Measurements from ENCODE around the gene ADD1.

The ADD1 gene

DNA sequence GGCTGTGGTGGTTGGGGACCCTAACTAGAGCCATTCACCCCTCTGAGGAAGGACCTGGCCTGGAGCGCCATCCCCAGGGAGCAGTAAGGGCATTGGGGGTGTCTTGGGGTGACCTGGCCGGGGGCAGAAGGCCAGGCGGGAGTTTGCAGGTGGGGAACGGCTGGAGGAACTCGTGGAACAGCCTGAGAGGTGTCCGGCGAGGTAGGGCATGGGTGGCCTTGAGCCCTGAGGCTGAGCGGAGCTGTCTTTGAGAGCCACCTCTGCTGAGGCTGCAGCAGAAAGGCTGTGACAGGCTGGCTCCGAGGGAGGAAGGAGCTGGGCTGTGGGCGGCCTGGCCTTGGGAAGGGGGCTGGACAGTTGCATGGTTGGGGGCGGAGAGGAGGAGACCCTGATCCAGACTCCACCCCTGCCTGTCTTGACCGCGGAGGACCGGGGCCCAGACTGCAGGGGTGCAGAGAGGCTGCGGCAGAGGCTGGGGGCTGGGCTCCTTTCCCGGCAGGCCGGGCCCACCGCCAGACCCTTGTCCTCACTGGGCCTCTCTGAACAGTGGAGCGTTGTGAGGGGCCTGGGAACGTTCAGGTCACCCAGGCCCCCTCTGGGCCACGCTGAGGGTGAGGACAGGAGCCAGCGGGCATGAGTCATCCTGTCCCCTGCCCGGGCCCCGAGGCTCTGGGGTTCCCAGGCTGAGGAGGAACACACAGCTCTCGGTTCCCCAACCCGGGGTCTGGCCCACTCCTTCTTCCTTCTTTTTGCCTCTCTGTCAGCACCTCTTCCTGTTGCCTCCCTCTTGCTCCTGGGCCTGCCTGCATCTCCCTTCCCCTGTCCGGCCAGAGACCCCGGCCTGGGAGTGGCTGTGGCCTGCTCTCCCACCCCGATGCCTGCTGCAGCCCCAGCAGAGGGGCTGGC, 42.7 kb upstream of the ADD1 start:
- Histone ChIP-seq H3K79me2 (ENCODE audit: control insufficient read depth, insufficient read depth, low read length) (no peaks in the 10 kb centered on the region), H3K4ac (ENCODE audit: low read depth, low read length) (no peak overlapping the region), H2BK120ac (ENCODE audit: low read depth, low read length) (no peak overlapping the region), H3K4me1 (ENCODE audit: control insufficient read depth, low read depth, low read length) (peaks cover 2% of the 10 kb centered on the region), H2BK5ac (ENCODE audit: low read length) (peak overlapping the region; percentile 73), H2BK15ac (replicated peaks; ENCODE audit: low read depth) (no peak overlapping the region), H4K8ac (ENCODE audit: low read depth, low read length) (no peak overlapping the region), H3K9ac (ENCODE audit: low read length) (peak overlapping the region; percentile 63), H3K23ac (ENCODE audit: low read length) (no peak overlapping the region), H3K36me3 (ENCODE audit: control insufficient read depth, insufficient read depth, low read length) (no peaks in the 10 kb centered on the region), H4K5ac (ENCODE audit: low read length) (no peak overlapping the region), H2AK5ac (ENCODE audit: low read length) (no peak overlapping the region), H3K4me3 (ENCODE audit: low read length) (no peak overlapping the region), H3K27me3 (ENCODE audit: insufficient read depth, low read length, poor library complexity) (no peaks in the 10 kb centered on the region), H3K79me1 (ENCODE audit: low read length) (no peaks in the 10 kb centered on the region), H3K56ac (ENCODE audit: low read length) (peak overlapping the region; percentile 81), H3K27ac (ENCODE audit: low read depth, low read length) (peak overlapping the region; percentile 28), H3K4me2 (ENCODE audit: low read length) (no peak overlapping the region), H3K18ac (ENCODE audit: low read length) (peak overlapping the region; percentile 8)
- no CpG with 5 or more reads among the region's 29 CpGs for WGBS (ENCODE audit: extremely low coverage, insufficient coverage, low lambda C conversion rate)
- peak; percentile 79 for DNase-seq

DNA sequence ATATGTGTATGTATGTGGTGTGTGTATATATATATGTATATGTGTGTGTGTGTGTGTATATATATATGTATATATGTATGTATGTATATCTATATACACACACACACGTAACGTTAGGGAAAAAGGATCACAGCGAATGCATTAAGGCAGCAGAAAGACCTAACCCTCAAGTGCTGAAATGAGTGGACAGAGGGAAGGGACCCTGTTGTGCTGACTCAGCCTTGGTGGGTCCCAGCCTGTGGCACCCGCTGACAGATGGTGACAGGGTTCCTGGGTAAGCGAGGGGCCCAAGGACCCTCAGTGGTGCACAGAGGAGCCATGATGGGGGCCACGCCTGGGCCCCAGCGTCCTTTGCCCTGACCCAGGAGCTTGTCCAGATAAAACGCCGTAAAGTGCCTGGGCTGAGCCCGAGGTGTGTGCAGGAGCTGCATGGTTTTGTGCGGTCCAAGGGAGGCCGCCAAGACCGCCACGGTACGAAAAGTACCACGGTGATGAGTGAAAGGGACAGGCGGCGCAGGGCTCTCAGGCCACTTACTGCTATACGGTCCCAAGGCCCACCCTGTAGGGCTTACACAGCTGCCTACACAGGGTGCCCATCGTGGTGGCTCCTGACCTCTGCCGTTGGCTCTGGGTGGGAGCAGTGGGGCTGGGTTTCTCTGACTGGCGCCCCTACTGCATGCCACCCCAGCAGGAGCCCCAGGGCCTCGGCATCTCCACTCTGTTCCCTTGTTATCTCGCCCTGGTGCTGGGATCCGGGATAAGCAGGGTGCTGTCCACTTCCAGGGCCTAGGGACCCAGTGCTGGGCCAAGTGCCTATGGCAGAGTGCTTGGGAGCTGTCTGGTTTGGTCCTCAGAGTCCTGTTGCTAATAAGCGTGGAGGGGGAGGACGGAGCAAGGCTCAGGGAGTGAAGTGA, 40.8 kb upstream of the ADD1 start:
- Histone ChIP-seq H3K18ac (ENCODE audit: low read length) (no peak overlapping the region), H4K5ac (ENCODE audit: low read length) (no peak overlapping the region), H2BK120ac (ENCODE audit: low read depth, low read length) (no peak overlapping the region), H2BK5ac (ENCODE audit: low read length) (no peak overlapping the region), H2AK5ac (ENCODE audit: low read length) (no peak overlapping the region), H3K4me3 (ENCODE audit: low read length) (no peak overlapping the region), H3K79me2 (ENCODE audit: control insufficient read depth, insufficient read depth, low read length) (no peaks in the 10 kb centered on the region), H3K4me2 (ENCODE audit: low read length) (no peak overlapping the region), H3K27ac (ENCODE audit: low read depth, low read length) (no peak overlapping the region), H3K56ac (ENCODE audit: low read length) (peak overlapping the region; percentile 34), H3K4ac (ENCODE audit: low read depth, low read length) (no peak overlapping the region), H3K23ac (ENCODE audit: low read length) (no peak overlapping the region), H3K9ac (ENCODE audit: low read length) (no peak overlapping the region), H3K27me3 (ENCODE audit: insufficient read depth, low read length, poor library complexity) (no peaks in the 10 kb centered on the region), H4K8ac (ENCODE audit: low read depth, low read length) (no peak overlapping the region), H3K4me1 (ENCODE audit: control insufficient read depth, low read depth, low read length) (peaks cover 2% of the 10 kb centered on the region), H2BK15ac (replicated peaks; ENCODE audit: low read depth) (no peak overlapping the region), H3K36me3 (ENCODE audit: control insufficient read depth, insufficient read depth, low read length) (no peaks in the 10 kb centered on the region), H3K79me1 (ENCODE audit: low read length) (no peaks in the 10 kb centered on the region)
- DNase-seq, result no peak
- WGBS (ENCODE audit: extremely low coverage, insufficient coverage, low lambda C conversion rate), result no CpG with 5 or more reads among the region's 27 CpGs

DNA sequence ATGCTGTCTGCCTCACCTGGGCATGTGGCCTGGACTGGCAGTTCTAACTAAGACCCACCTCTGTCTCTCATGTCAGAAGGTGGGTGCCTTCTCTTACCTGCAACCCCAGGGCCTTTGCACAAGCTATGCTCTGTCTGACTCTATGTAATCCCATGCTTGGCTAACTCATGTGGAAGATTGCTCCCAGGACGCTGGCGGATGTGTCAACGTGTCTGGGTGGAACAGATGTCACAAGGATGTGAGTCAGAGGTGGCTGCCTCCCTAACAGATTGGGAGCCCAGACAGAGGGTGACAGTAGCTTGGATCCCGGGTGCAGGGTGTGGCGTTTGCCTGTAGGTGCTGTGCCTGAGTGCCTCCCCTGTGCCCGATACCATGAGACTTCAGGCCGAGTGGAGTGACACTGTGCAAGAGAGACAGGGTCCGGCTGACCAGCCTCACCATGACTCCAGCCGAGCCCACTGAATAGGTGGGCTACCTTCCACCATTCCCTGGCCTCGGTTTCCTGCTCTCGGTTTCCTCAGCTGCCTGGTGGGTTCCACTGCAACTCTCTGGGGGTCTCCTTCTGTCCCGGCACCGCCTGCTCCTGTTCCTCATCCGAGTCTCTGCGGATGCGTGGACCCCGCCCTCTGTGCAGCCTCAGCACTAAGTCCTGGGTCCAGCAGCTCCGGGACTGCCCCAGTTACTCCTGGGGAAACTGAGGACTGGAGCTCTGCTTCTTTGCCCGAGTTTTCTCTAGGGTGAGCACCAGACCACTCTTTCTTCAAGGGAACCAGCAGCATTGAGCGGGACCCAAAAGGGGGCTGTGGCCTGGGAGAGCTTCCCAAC, 39.8 kb upstream of the ADD1 start:
- Histone ChIP-seq H3K56ac (ENCODE audit: low read length) (no peak overlapping the region), H3K36me3 (ENCODE audit: control insufficient read depth, insufficient read depth, low read length) (no peaks in the 10 kb centered on the region), H3K4me2 (ENCODE audit: low read length) (no peak overlapping the region), H3K9ac (ENCODE audit: low read length) (no peak overlapping the region), H3K79me1 (ENCODE audit: low read length) (no peaks in the 10 kb centered on the region), H3K27me3 (ENCODE audit: insufficient read depth, low read length, poor library complexity) (no peaks in the 10 kb centered on the region), H3K4ac (ENCODE audit: low read depth, low read length) (no peak overlapping the region), H3K79me2 (ENCODE audit: control insufficient read depth, insufficient read depth, low read length) (no peaks in the 10 kb centered on the region), H4K8ac (ENCODE audit: low read depth, low read length) (no peak overlapping the region), H3K23ac (ENCODE audit: low read length) (no peak overlapping the region), H3K4me3 (ENCODE audit: low read length) (no peak overlapping the region), H2BK5ac (ENCODE audit: low read length) (no peak overlapping the region), H3K4me1 (ENCODE audit: control insufficient read depth, low read depth, low read length) (peaks cover 2% of the 10 kb centered on the region), H4K5ac (ENCODE audit: low read length) (no peak overlapping the region), H2BK120ac (ENCODE audit: low read depth, low read length) (no peak overlapping the region), H2BK15ac (replicated peaks; ENCODE audit: low read depth) (no peak overlapping the region), H3K18ac (ENCODE audit: low read length) (no peak overlapping the region), H2AK5ac (ENCODE audit: low read length) (no peak overlapping the region), H3K27ac (ENCODE audit: low read depth, low read length) (no peak overlapping the region)
- no peak for DNase-seq
- WGBS (ENCODE audit: extremely low coverage, insufficient coverage, low lambda C conversion rate), result no CpG with 5 or more reads among the region's 20 CpGs

DNA sequence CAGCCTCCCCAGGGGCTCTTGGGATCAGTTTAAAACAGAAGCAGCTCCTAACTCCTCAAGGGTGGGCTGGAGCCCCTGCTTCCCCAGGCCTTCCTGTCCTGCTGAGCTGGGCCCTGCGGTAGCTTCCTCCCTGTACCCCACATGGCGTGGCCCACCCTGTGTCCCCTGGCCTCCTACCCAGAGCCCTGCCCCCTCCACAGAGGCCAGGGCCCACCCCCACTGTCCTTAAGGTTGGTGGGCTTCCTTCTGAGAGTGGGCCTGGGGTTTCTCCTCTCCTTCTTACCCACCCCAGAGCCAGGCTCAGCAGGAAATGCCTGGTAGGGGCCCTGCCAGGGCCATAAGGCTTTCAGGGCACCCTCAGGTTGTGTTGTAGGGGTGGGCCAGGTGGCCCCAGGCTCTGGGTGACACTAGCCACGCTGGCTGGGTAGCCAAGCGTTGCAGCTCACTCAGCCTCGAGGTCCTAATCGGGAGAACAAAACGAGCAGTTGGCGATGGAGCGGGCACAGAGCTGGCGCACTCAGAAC, 39.1 kb upstream of the ADD1 start:
- no peak overlapping the region for H4K8ac ChIP-seq (ENCODE audit: low read depth, low read length)
- H3K79me2 ChIP-seq (ENCODE audit: control insufficient read depth, insufficient read depth, low read length), result no peaks in the 10 kb centered on the region
- H3K4ac ChIP-seq (ENCODE audit: low read depth, low read length), result no peak overlapping the region
- no peak overlapping the region for H3K18ac ChIP-seq (ENCODE audit: low read length)
- no peak overlapping the region for H3K9ac ChIP-seq (ENCODE audit: low read length)
- H3K4me2 ChIP-seq (ENCODE audit: low read length), result no peak overlapping the region
- no peaks in the 10 kb centered on the region for H3K36me3 ChIP-seq (ENCODE audit: control insufficient read depth, insufficient read depth, low read length)
- no peak overlapping the region for H2BK15ac ChIP-seq (replicated peaks; ENCODE audit: low read depth)
- H3K79me1 ChIP-seq (ENCODE audit: low read length), result no peaks in the 10 kb centered on the region
- no peak overlapping the region for H2BK5ac ChIP-seq (ENCODE audit: low read length)
- no peaks in the 10 kb centered on the region for H3K27me3 ChIP-seq (ENCODE audit: insufficient read depth, low read length, poor library complexity)
- H2AK5ac ChIP-seq (ENCODE audit: low read length), result no peak overlapping the region
- no CpG with 5 or more reads among the region's 10 CpGs for WGBS (ENCODE audit: extremely low coverage, insufficient coverage, low lambda C conversion rate)
- H2BK120ac ChIP-seq (ENCODE audit: low read depth, low read length), result no peak overlapping the region
- DNase-seq, result no peak
- H3K4me3 ChIP-seq (ENCODE audit: low read length), result no peak overlapping the region
- no peak overlapping the region for H3K23ac ChIP-seq (ENCODE audit: low read length)
- no peak overlapping the region for H3K56ac ChIP-seq (ENCODE audit: low read length)
- H3K4me1 ChIP-seq (ENCODE audit: control insufficient read depth, low read depth, low read length), result peaks cover 2% of the 10 kb centered on the region
- no peak overlapping the region for H4K5ac ChIP-seq (ENCODE audit: low read length)
- no peak overlapping the region for H3K27ac ChIP-seq (ENCODE audit: low read depth, low read length)

DNA sequence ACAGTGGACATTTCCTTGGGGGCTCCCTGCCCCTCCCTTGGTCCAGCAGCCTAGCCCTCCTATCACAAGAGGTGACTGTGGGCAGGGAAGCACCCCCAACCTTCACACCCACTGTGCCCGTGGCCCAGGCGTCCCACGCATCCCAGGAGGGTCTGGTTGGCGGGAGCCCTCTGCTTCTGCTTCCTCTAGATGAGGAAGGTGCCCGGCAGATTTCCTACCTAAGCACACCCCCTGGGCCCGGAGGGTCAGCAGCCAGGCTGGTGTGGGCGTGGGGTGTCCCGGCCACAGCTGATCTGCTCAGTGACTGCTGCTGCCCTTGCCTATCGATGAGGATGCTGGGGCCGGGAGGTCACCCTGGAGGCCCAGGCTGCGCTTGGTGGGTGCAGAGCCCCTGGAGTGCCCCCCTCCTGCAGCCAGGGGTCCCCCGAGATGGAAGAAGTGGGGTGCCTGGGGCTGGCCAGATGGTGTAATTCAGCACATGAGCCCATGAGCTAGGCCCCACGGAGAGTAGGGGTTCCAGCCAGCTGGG, 38.6 kb upstream of the ADD1 start:
- WGBS (ENCODE audit: extremely low coverage, insufficient coverage, low lambda C conversion rate), result no CpG with 5 or more reads among the region's 13 CpGs
- H3K4me1 ChIP-seq (ENCODE audit: control insufficient read depth, low read depth, low read length), result peaks cover 2% of the 10 kb centered on the region

More for the DNA sequence above, 38.6 kb upstream of the ADD1 start:
- Histone ChIP-seq H3K79me1 (ENCODE audit: low read length) (no peaks in the 10 kb centered on the region), H3K4me3 (ENCODE audit: low read length) (no peak overlapping the region), H3K4me2 (ENCODE audit: low read length) (no peak overlapping the region), H2BK120ac (ENCODE audit: low read depth, low read length) (no peak overlapping the region), H3K27me3 (ENCODE audit: insufficient read depth, low read length, poor library complexity) (no peaks in the 10 kb centered on the region), H3K56ac (ENCODE audit: low read length) (no peak overlapping the region), H3K23ac (ENCODE audit: low read length) (no peak overlapping the region), H3K4ac (ENCODE audit: low read depth, low read length) (no peak overlapping the region), H3K79me2 (ENCODE audit: control insufficient read depth, insufficient read depth, low read length) (no peaks in the 10 kb centered on the region), H2AK5ac (ENCODE audit: low read length) (no peak overlapping the region), H3K9ac (ENCODE audit: low read length) (no peak overlapping the region), H2BK5ac (ENCODE audit: low read length) (no peak overlapping the region), H3K27ac (ENCODE audit: low read depth, low read length) (no peak overlapping the region), H3K36me3 (ENCODE audit: control insufficient read depth, insufficient read depth, low read length) (no peaks in the 10 kb centered on the region), H4K5ac (ENCODE audit: low read length) (no peak overlapping the region), H4K8ac (ENCODE audit: low read depth, low read length) (no peak overlapping the region), H3K18ac (ENCODE audit: low read length) (no peak overlapping the region), H2BK15ac (replicated peaks; ENCODE audit: low read depth) (no peak overlapping the region)
- no peak for DNase-seq

All from mesendoderm (in vitro differentiated cells).